HG03025 (cell line): ENCODE results near the gene OR1D5.
"Not testable (repeated sequence)": the region's sequence is repeated elsewhere in the genome, so short reads cannot be mapped to it uniquely, and the experiment has no call there.

ENCODE experiments used
- ATAC-seq: cut with Tn5 transposase; IDR thresholded peaks from one replicate; pipeline ENCODE4 v1.9.1; 2021; ENCODE audit warnings: mild to moderate bottlenecking, moderate library complexity; ENCODE audit not compliant: unreplicated experiment, low FRiP score

The OR1D5 gene

GRCh38 chr17:3032258-3033247 lies 30.9 kb downstream of the OR1D5 start:
- no peak for ATAC-seq

- not testable (repeated sequence) for ATAC-seq
Observed at GRCh38 chr17:3030852-3031470, 32.4 kb downstream of the OR1D5 start.

GRCh38 chr17:3030096-3030495 lies 33.3 kb downstream of the OR1D5 start:
- no peak for ATAC-seq

- ATAC-seq: no peak
Observed at GRCh38 chr17:3029213-3029913, 34.0 kb downstream of the OR1D5 start.

- ATAC-seq: no peak
Observed at GRCh38 chr17:3027786-3028532, 35.4 kb downstream of the OR1D5 start.

GRCh38 chr17:3026856-3027751 lies 36.3 kb downstream of the OR1D5 start:
- ATAC-seq: no peak

- ATAC-seq: no peak
Observed at GRCh38 chr17:3026125-3026855, 37.1 kb downstream of the OR1D5 start.

- no peak for ATAC-seq
Observed at GRCh38 chr17:3025421-3026124, 37.8 kb downstream of the OR1D5 start.

GRCh38 chr17:3024346-3024745 lies 39.1 kb downstream of the OR1D5 start:
- no peak for ATAC-seq

- no peak for ATAC-seq
Observed at GRCh38 chr17:3022197-3022596, 41.2 kb downstream of the OR1D5 start.

GRCh38 chr17:3020381-3020780 lies 43.0 kb downstream of the OR1D5 start:
- no peak for ATAC-seq

GRCh38 chr17:3019761-3020160 lies 43.6 kb downstream of the OR1D5 start:
- no peak for ATAC-seq

GRCh38 chr17:3017936-3018335 lies 45.5 kb downstream of the OR1D5 start:
- ATAC-seq: no peak

- ATAC-seq: no peak
Observed at GRCh38 chr17:3015890-3016289, 47.5 kb downstream of the OR1D5 start.

GRCh38 chr17:3012926-3013581 lies 50.4 kb downstream of the OR1D5 start:
- ATAC-seq: no peak
